ENCODE measurements around the gene MAP1LC3B2.

MAP1LC3B2 gene

GRCh38 chr12:116544656-116545055, 14.5 kb upstream of the MAP1LC3B2 start:
- H3K4me3 ChIP-seq (ENCODE audit: low read depth, low read length, poor library complexity, severe bottlenecking): no peak overlapping the region
- no peak overlapping the region for H3K4me2 ChIP-seq (ENCODE audit: low read length)
- no peak for TF ChIP-seq CTCF (IDR thresholded peaks at IDR 0.05; ENCODE audit: low read length)
- no peak for TF ChIP-seq EZH2 (IDR thresholded peaks at IDR 0.05; ENCODE audit: borderline replicate concordance, low read length)

GRCh38 chr12:116545144-116545543, 14.0 kb upstream of the MAP1LC3B2 start:
- TF ChIP-seq CTCF (IDR thresholded peaks at IDR 0.05; ENCODE audit: low read length) (no peak), EZH2 (IDR thresholded peaks at IDR 0.05; ENCODE audit: borderline replicate concordance, low read length) (no peak)
- Histone ChIP-seq H3K4me1 (ENCODE audit: insufficient read depth, low read length, severe bottlenecking) (peaks cover 9% of the 10 kb centered on the region), H4K20me1 (ENCODE audit: insufficient read depth, low read length) (no peaks in the 10 kb centered on the region), H3K27ac (ENCODE audit: low read depth, low read length, poor library complexity, severe bottlenecking) (no peak overlapping the region), H3K27me3 (ENCODE audit: insufficient read depth, low read length) (no peaks in the 10 kb centered on the region), H3K9ac (ENCODE audit: low read length) (no peak overlapping the region), H3K36me3 (ENCODE audit: insufficient read depth, low read length) (no peaks in the 10 kb centered on the region), H3K9me2 (ENCODE audit: low read depth, low read length) (no peaks in the 10 kb centered on the region), H3F3A (ENCODE audit: insufficient read depth, low read length) (no peaks in the 10 kb centered on the region), H3K9me3 (ENCODE audit: low read length) (no peaks in the 10 kb centered on the region), H2AFZ (ENCODE audit: low read length) (no peak overlapping the region), H3K4me3 (ENCODE audit: low read depth, low read length, poor library complexity, severe bottlenecking) (no peak overlapping the region), H3K79me2 (ENCODE audit: insufficient read depth, low read length) (no peaks in the 10 kb centered on the region), H3K4me2 (ENCODE audit: low read length) (no peak overlapping the region)

More at GRCh38 chr12:116544656-116545055, 14.5 kb upstream of the MAP1LC3B2 start:
- H3K9me3 ChIP-seq (ENCODE audit: low read length): no peaks in the 10 kb centered on the region
- H3F3A ChIP-seq (ENCODE audit: insufficient read depth, low read length): no peaks in the 10 kb centered on the region
- no peaks in the 10 kb centered on the region for H3K79me2 ChIP-seq (ENCODE audit: insufficient read depth, low read length)
- no peaks in the 10 kb centered on the region for H3K27me3 ChIP-seq (ENCODE audit: insufficient read depth, low read length)
- H3K36me3 ChIP-seq (ENCODE audit: insufficient read depth, low read length): no peaks in the 10 kb centered on the region
- H3K9ac ChIP-seq (ENCODE audit: low read length): no peak overlapping the region
- no peaks in the 10 kb centered on the region for H3K9me2 ChIP-seq (ENCODE audit: low read depth, low read length)
- H3K27ac ChIP-seq (ENCODE audit: low read depth, low read length, poor library complexity, severe bottlenecking): no peak overlapping the region
- no peaks in the 10 kb centered on the region for H4K20me1 ChIP-seq (ENCODE audit: insufficient read depth, low read length)
- H2AFZ ChIP-seq (ENCODE audit: low read length): no peak overlapping the region
- peaks cover 9% of the 10 kb centered on the region for H3K4me1 ChIP-seq (ENCODE audit: insufficient read depth, low read length, severe bottlenecking)

GRCh38 chr12:116545936-116546335, 13.2 kb upstream of the MAP1LC3B2 start:
- H3K27me3 ChIP-seq (ENCODE audit: insufficient read depth, low read length): no peaks in the 10 kb centered on the region
- no peaks in the 10 kb centered on the region for H3F3A ChIP-seq (ENCODE audit: insufficient read depth, low read length)
- no peaks in the 10 kb centered on the region for H4K20me1 ChIP-seq (ENCODE audit: insufficient read depth, low read length)
- H3K4me3 ChIP-seq (ENCODE audit: low read depth, low read length, poor library complexity, severe bottlenecking): no peak overlapping the region
- H3K36me3 ChIP-seq (ENCODE audit: insufficient read depth, low read length): no peaks in the 10 kb centered on the region
- peaks cover 9% of the 10 kb centered on the region for H3K4me1 ChIP-seq (ENCODE audit: insufficient read depth, low read length, severe bottlenecking)
- H3K79me2 ChIP-seq (ENCODE audit: insufficient read depth, low read length): no peaks in the 10 kb centered on the region
- H3K9me2 ChIP-seq (ENCODE audit: low read depth, low read length): no peaks in the 10 kb centered on the region
- TF ChIP-seq EZH2 (IDR thresholded peaks at IDR 0.05; ENCODE audit: borderline replicate concordance, low read length) (no peak), CTCF (IDR thresholded peaks at IDR 0.05; ENCODE audit: low read length) (no peak)
- H3K9me3 ChIP-seq (ENCODE audit: low read length): no peaks in the 10 kb centered on the region
- H3K27ac ChIP-seq (ENCODE audit: low read depth, low read length, poor library complexity, severe bottlenecking): no peak overlapping the region
- H3K9ac ChIP-seq (ENCODE audit: low read length): no peak overlapping the region
- no peak overlapping the region for H3K4me2 ChIP-seq (ENCODE audit: low read length)
- H2AFZ ChIP-seq (ENCODE audit: low read length): no peak overlapping the region

All from OCI-LY1 (cell line).